Transverse colon (tissue), 4 donors: Measurements from ENCODE around the gene PHKG2. TPM values are rescaled to one million over a fixed set of nuclear protein-coding genes. Genes with fewer than 3 reads are reported as not detected.

Experiments used
- DNase-seq: peaks from one replicate; pipeline ENCODE4 v3.0.0-alpha.2; 2019
- H3K27ac ChIP-seq, 4 donors: fragments of 200-600 bp; sonication (generic); 2 replicates each; pipeline ENCODE4 v1.5.1; 2016 to 2018; ENCODE audit warnings: inconsistent platforms in 4 of 4
- H3K27me3 ChIP-seq: fragments of 200-600 bp; sonication (generic); 2 replicates; pipeline ENCODE4 v1.5.1; 2017; ENCODE audit warnings: inconsistent platforms
- H3K36me3 ChIP-seq, 4 donors: fragments of 200-600 bp; sonication (generic); 2 replicates each; pipeline ENCODE4 v1.5.1; 2017 to 2019; ENCODE audit warnings: inconsistent platforms in 4 of 4
- H3K4me1 ChIP-seq, 4 donors: fragments of 200-600 bp; sonication (generic); 2 replicates each; pipeline ENCODE4 v1.5.1; 2017 to 2020; ENCODE audit warnings: inconsistent platforms in 4 of 4
- H3K4me3 ChIP-seq, 4 donors: fragments of 200-600 bp; sonication (generic); 1 replicate in 1 of 4; 2 replicates in 3 of 4; pipeline versions ENCODE4 v1.5.1 to v1.6.1; 2017 to 2019; ENCODE audit warnings: inconsistent platforms in 4 of 4
- H3K9me3 ChIP-seq, 2 donors: fragments of 200-600 bp; sonication (generic); 2 replicates each; pipeline ENCODE4 v1.5.1; 2017 to 2019; ENCODE audit warnings: inconsistent platforms in 2 of 2
- CTCF ChIP-seq, 5 experiments: fragments of 200-600 bp in 3 of 5; fragments of 450-650 bp in 2 of 5; sonication (generic) in 3 of 5; IDR thresholded peaks; 1 replicate in 2 of 5; 2 replicates in 3 of 5; pipeline ENCODE4 v1.5.1; 2016 to 2017; ENCODE audit warnings: antibody characterized with exemption in 5 of 5, inconsistent platforms in 3 of 5, mild to moderate bottlenecking in 2 of 5, moderate library complexity in 1 of 5
- EP300 ChIP-seq: sonication (generic); formaldehyde crosslinking; IDR thresholded peaks from one replicate; pipeline ENCODE4 v1.6.1; 2017; ENCODE audit warnings: antibody characterized with exemption, low read depth
- POLR2A ChIP-seq: fragments of 450-650 bp; IDR thresholded peaks from one replicate; pipeline ENCODE4 v1.6.1; 2016; ENCODE audit warnings: antibody characterized with exemption, mild to moderate bottlenecking, moderate library complexity
- POLR2AphosphoS5 ChIP-seq, 3 donors: sonication (generic); formaldehyde crosslinking; IDR thresholded peaks; one replicate each; pipeline ENCODE4 v1.6.1; 2016; ENCODE audit warnings: antibody characterized with exemption in 3 of 3
- WGBS, 2 donors: methylation state at CpG; one replicate each; pipeline ENCODE4 v1.1.5; 2018; ENCODE audit warnings: low coverage in 1 of 2; 5-methylcytosine and 5-hydroxymethylcytosine counted together
- in situ Hi-C, 4 donors: fragments of 200-750 bp; cut with MboI; loops; one replicate each; pipeline versions ENCODE4 v1.15.0 to v1.15.1; 2017; ENCODE audit warnings: low sequenced_read_pairs in 3 of 4, low pct_ligation_motif_present in 1 of 4, low pct_unique_long_range_greater_than_20kb in 1 of 4
- intact Hi-C: fragments of 100-400 bp; cut with DNase I; formaldehyde crosslinking; loops from one replicate; pipeline ENCODE4 v1.15.1; 2023; ENCODE audit warnings: low total_unique reads
- total RNA-seq, 4 donors: library from RNA; depleted of rRNA; stranded (reverse); fragments of >200 nt; gene quantifications; one replicate each; pipeline ENCODE4 v1.1.0, GENCODE V29; 2016

The PHKG2 gene
- total RNA-seq, 4 donors from 2014 or later, result 41.1 to 152 (median 66.4) TPM

- peak; percentile 86 for TF ChIP-seq POLR2A
- peak; percentile 81 to 95 (median 88) for TF ChIP-seq POLR2AphosphoS5 (IDR thresholded peaks at IDR 0.05)
- TF ChIP-seq CTCF (IDR thresholded peaks at IDR 0.05), result no peak
- no peak for TF ChIP-seq EP300
- peak; percentile 96 for DNase-seq
- in situ Hi-C loops, result no loop called here
- Histone ChIP-seq H3K36me3 (peaks cover 0 to 31% (median 14%) of the 10 kb centered on the region in 4 donors), H3K4me1 (peaks cover 20 to 29% (median 25%) of the 10 kb centered on the region in 4 donors), H3K9me3 (no peaks in the 10 kb centered on the region), H3K27me3 (no peaks in the 10 kb centered on the region), H3K4me3 (peak within 1 kb of the TSS; percentile 79 to 91 (median 89)), H3K27ac (peak within 1 kb of the TSS; percentile 93 to 96 (median 94))
- 1% methylated on average over 56 of the region's 60 CpGs; no CpG with 5 or more reads in 1 of the 2 donors for WGBS, 2 donors
- intact Hi-C loops, result loop anchor here (5.0 to 10.0 kb wide), 2 partner anchors 57 to 655 kb away; no protein-coding TSS in a partner anchor
Measured at GRCh38 chr16:30761928-30762902, 14.0 kb downstream of the PHKG2 start, which contains the start of the genes CFAP119 and RNF40. Gene CFAP119 (minus strand): TSS chr16:30762062. CDS start chr16:30761748, 314 bp downstream. Gene RNF40 (plus strand): TSS chr16:30762322. CDS start chr16:30762546, 224 bp downstream.

GRCh38 chr16:30762991-30763725 lies 14.9 kb downstream of the PHKG2 start:
- peak overlapping the region; percentile 79 to 91 (median 89) for H3K4me3 ChIP-seq
- H3K4me1 ChIP-seq, result peaks cover 20 to 29% (median 25%) of the 10 kb centered on the region in 4 donors
- H3K27me3 ChIP-seq, result no peaks in the 10 kb centered on the region
- no peaks in the 10 kb centered on the region for H3K9me3 ChIP-seq
- intact Hi-C loops (loop anchor here (5.0 to 10.0 kb wide), 2 partner anchors 58 to 654 kb away; no protein-coding TSS in a partner anchor), in situ Hi-C loops (no loop called here)
- peak overlapping the region; percentile 93 to 96 (median 94) for H3K27ac ChIP-seq
- no peak for DNase-seq
- TF ChIP-seq CTCF (IDR thresholded peaks at IDR 0.05) (no peak), EP300 (no peak), POLR2A (no peak), POLR2AphosphoS5 (IDR thresholded peaks at IDR 0.05) (no peak)
- WGBS, 2 donors, result 68 to 71% methylated on average over 1 to 15 of the region's 15 CpGs
- H3K36me3 ChIP-seq, result peaks cover 0 to 40% (median 18%) of the 10 kb centered on the region in 4 donors

GRCh38 chr16:30764086-30764485 lies 15.9 kb downstream of the PHKG2 start:
- WGBS, 2 donors, result 92 to 93% methylated on average over 5 to 11 of the region's 11 CpGs
- in situ Hi-C loops (no loop called here), intact Hi-C loops (loop anchor here (5.0 to 10.0 kb wide), 2 partner anchors 59 to 653 kb away; no protein-coding TSS in a partner anchor)
- Histone ChIP-seq H3K9me3 (no peaks in the 10 kb centered on the region), H3K27ac (no peak overlapping the region), H3K4me3 (no peak overlapping the region), H3K4me1 (peaks cover 20 to 29% (median 25%) of the 10 kb centered on the region in 4 donors), H3K27me3 (no peaks in the 10 kb centered on the region), H3K36me3 (peaks cover 0 to 50% (median 22%) of the 10 kb centered on the region in 4 donors)
- no peak for DNase-seq
- TF ChIP-seq POLR2AphosphoS5 (IDR thresholded peaks at IDR 0.05) (no peak), EP300 (no peak), CTCF (IDR thresholded peaks at IDR 0.05) (no peak), POLR2A (no peak)
